ENCODE measurements around the gene MEF2B.

- TF ChIP-seq MAX (IDR thresholded peaks at IDR 0.05; ENCODE audit: insufficient read depth, insufficient read length): no peak
- TF ChIP-seq POLR2A (IDR thresholded peaks at IDR 0.05; ENCODE audit: low read depth, low read length): no peak
- TF ChIP-seq CTCF (IDR thresholded peaks at IDR 0.05; ENCODE audit: extremely low read depth in 1 of 2, insufficient read depth in 1 of 2, low read depth in 1 of 2, low read length in 2 of 2): no peak
- no peak for TF ChIP-seq POLR2AphosphoS5 (IDR thresholded peaks at IDR 0.05; ENCODE audit: insufficient read depth, low read depth, low read length)
- TF ChIP-seq EZH2 (IDR thresholded peaks at IDR 0.05; ENCODE audit: borderline replicate concordance, low read depth, low read length, severe bottlenecking): no peak
- TF ChIP-seq JUN (IDR thresholded peaks at IDR 0.05; ENCODE audit: borderline replicate concordance, insufficient read depth, insufficient read length, low read depth): no peak
These were observed 24.8 kb downstream of the MEF2B start for GRCh38 chr19:19145281-19145680.
